Duodenal mucosa (tissue), 2 donors: Measurements from ENCODE around the gene SAG.
A peak's percentile ranks its signal among the peaks of the same experiment; 100 is the strongest.

ENCODE experiments used
- H3K27ac ChIP-seq: one replicate; pipeline ENCODE4 v1.7.0; 2013; ENCODE audit warnings: low read depth, low read length
- H3K27me3 ChIP-seq, 2 donors: one replicate each; pipeline ENCODE4 v1.7.0; 2013; ENCODE audit warnings: low read length in 2 of 2, control low read depth in 1 of 2; ENCODE audit not compliant: insufficient read depth in 2 of 2, control insufficient read depth in 1 of 2
- H3K36me3 ChIP-seq, 2 donors: one replicate each; pipeline ENCODE4 v1.7.0; 2013; ENCODE audit warnings: low read length in 2 of 2, control low read depth in 1 of 2; ENCODE audit not compliant: insufficient read depth in 2 of 2, control insufficient read depth in 1 of 2
- H3K4me1 ChIP-seq, 2 donors: one replicate each; pipeline ENCODE4 v1.7.0; 2013; ENCODE audit warnings: low read length in 2 of 2, control low read depth in 1 of 2; ENCODE audit not compliant: insufficient read depth in 2 of 2, control insufficient read depth in 1 of 2
- H3K4me3 ChIP-seq, 2 donors: one replicate each; pipeline ENCODE4 v1.7.0; 2013; ENCODE audit warnings: low read length in 2 of 2, low read depth in 1 of 2
- H3K9ac ChIP-seq, 2 donors: one replicate each; pipeline ENCODE4 v1.7.0; 2013; ENCODE audit warnings: low read length in 2 of 2, low read depth in 1 of 2
- H3K9me3 ChIP-seq, 2 donors: one replicate each; pipeline ENCODE4 v1.7.0; 2013; ENCODE audit warnings: low read length in 2 of 2, control low read depth in 1 of 2; ENCODE audit not compliant: control insufficient read depth in 1 of 2

The SAG gene

GRCh38 chr2:233384015-233384414 lies 76.4 kb downstream of the SAG start:
- H3K4me3 ChIP-seq = no peak overlapping the region
- no peak overlapping the region for H3K27ac ChIP-seq
- H3K36me3 ChIP-seq = peaks cover 0 to 12% of the 10 kb centered on the region in 2 donors
- no peaks in the 10 kb centered on the region for H3K9me3 ChIP-seq
- H3K27me3 ChIP-seq = no peaks in the 10 kb centered on the region
- H3K9ac ChIP-seq = no peak overlapping the region
- H3K4me1 ChIP-seq = peaks cover 21 to 36% of the 10 kb centered on the region in 2 donors

DNA sequence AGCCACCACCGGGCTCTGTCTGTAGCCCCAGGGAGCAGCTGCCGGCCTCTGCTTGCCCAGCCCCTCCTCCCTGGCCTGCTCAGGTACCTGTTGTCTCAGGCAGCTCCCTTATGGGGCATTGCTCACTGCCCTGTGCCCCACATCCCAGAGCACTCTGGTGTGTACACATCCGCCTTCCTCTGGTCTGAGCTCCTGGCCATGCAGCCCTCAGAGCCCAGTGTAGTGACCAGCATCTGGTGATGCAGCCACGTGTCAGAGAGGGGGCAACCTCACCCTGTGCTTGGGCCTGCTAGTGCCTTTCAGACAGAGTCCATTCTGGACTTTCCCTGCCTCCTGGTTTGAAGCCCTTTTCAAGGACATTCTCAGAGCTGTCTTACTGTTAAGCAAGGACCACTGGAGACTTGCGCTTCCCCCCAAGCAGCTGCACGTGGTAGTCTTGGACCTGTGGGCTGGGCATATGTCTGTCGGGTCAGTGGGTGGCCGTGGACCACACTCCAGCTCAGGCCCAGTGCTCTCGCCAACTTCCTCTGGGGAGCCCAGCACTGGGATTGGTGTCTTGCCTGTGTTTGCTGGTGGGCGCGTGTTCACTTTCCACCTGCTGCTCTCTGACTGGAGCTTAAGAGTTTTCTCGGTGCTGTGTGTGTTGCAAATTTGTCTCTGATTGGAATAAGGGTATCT lies 77.3 kb downstream of the SAG start:
- Histone ChIP-seq H3K27me3 (no peaks in the 10 kb centered on the region), H3K9ac (no peak overlapping the region), H3K9me3 (no peaks in the 10 kb centered on the region), H3K27ac (no peak overlapping the region), H3K36me3 (peaks cover 0 to 18% of the 10 kb centered on the region in 2 donors), H3K4me1 (peaks cover 21 to 36% of the 10 kb centered on the region in 2 donors), H3K4me3 (no peak overlapping the region)

DNA sequence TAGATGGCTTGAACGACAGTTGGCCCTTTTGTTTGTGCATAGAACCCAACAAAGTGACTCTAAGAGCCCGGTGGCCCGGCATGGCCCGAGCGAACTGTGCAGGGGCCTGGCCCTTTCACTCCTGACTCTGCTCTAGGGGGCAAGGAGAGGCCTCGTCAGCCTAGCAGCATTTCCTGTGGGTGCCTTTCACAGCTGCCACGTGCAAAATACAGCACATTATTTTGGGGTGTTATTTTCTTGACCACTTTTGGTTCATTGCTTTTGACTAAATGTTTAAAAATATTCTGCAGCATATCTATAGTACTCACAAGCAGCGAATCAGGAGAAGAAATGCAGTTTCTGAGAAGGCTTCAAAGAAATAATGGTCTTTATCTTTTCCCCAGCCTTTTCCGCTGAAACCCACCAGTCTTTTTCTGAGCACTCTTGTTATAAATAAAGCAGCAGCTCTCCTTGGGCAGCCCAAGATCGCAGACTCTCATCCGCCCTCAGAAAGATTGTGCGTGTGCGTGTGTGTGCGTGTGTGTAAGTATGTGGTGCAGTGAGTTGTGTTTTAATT lies 78.0 kb downstream of the SAG start:
- no peaks in the 10 kb centered on the region for H3K27me3 ChIP-seq
- no peak overlapping the region for H3K27ac ChIP-seq
- H3K36me3 ChIP-seq = peaks cover 3 to 20% of the 10 kb centered on the region in 2 donors
- no peak overlapping the region for H3K9ac ChIP-seq
- H3K9me3 ChIP-seq = no peaks in the 10 kb centered on the region
- H3K4me3 ChIP-seq = no peak overlapping the region
- peaks cover 20 to 36% of the 10 kb centered on the region in 2 donors for H3K4me1 ChIP-seq

DNA sequence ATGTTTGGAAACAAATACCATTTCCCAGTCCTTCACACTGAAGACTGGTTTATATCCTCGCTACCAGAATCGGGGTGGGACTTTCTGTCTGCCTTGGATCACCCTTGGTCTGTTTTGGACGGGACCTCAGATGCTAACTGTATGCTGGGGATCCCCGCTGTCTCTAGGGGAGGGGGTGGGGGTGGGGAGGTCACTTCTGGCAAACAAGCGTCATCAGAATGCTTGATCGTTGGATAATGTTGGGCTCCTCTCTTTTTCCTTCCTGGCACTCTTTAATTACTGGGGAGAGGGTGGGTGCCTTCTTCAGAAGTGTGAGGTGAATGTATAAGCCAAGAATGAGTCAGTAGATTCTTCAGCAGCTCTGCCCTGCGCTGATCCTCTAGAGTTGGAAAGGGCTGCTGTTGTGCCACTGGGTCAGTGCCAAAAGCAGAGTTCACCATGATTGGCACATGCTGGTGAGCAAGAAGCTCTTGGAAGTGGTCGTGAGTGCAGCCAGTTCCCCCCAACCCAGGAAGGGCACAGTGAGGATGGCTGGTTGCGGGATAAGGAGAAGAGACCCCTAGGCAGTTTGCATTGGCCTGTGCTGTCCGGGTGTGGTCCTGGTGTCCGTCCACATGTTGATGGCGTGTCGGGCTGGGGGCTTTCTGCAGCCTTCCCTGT lies 78.9 kb downstream of the SAG start:
- Histone ChIP-seq H3K9me3 (no peaks in the 10 kb centered on the region), H3K27me3 (no peaks in the 10 kb centered on the region), H3K9ac (peak overlapping the region in 1 of 2 donors; percentile 32), H3K36me3 (peaks cover 3 to 26% of the 10 kb centered on the region in 2 donors), H3K4me3 (no peak overlapping the region), H3K4me1 (peaks cover 11 to 28% of the 10 kb centered on the region in 2 donors), H3K27ac (no peak overlapping the region)

DNA sequence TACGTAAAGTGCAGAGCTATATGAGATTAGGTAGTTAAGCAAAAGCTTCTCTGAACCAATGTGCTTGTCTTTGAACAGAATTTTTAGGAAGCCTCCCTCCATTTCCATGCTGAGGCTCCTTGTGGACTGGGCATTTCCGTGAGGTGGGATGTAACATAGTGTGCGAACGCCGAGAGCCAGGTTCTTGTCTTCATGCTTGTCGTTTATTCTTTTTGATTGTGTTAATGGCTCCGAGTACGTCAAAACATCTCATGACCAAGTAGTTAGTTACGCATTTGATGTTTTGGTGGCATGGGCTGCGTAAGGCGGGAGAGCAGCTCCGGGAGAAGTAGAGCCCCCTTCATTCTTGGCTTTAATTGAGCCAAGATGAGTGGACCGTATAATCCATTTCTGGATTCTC lies 79.6 kb downstream of the SAG start:
- H3K27me3 ChIP-seq = no peaks in the 10 kb centered on the region
- H3K4me3 ChIP-seq = no peak overlapping the region
- peaks cover 3 to 29% of the 10 kb centered on the region in 2 donors for H3K36me3 ChIP-seq
- H3K9me3 ChIP-seq = no peaks in the 10 kb centered on the region
- peak overlapping the region; percentile 8 for H3K27ac ChIP-seq
- peaks cover 11 to 28% of the 10 kb centered on the region in 2 donors for H3K4me1 ChIP-seq
- H3K9ac ChIP-seq = no peak overlapping the region

DNA sequence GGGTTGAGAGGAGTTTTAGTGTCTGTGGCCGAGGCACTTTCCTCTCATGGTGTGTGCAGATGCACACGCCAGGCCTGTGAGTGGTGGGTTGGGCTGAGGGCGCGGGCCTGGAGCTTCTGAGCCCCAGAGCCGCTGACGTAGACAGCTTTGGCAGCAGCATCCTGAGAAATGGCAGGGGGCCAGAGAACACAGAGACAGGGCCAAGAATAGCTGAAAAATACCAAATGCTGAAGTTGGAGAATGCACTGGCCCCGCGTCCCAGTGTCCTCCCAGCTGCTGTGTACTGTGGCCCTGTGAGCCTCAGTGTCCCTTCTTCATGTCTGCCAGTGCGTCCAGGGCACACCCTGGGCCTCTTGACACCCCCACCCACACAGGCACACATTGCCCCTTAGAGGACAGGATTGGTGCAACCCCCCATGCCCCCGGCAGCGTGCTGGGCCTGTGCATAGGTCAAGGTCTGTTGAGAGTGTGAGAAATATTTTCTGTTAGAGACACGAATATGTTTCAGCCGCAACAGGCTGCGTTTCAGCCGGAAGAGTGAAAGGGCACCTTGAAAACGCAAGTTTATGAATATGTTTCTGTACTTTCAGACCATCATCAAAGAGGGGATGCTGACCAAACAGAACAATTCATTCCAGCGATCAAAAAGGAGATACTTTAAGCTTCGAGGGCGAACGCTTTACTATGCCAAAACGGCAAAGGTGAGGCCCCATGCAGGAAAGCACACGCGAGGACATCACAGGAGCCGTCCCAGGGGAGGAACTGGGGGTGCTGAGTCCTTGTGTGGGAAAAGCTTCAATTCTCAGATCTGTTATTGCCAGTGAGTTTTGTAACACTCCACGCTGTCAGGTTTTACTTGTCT lies 80.3 kb downstream of the SAG start:
- peaks cover 3 to 31% of the 10 kb centered on the region in 2 donors for H3K36me3 ChIP-seq
- H3K27ac ChIP-seq = peak overlapping the region; percentile 46
- no peak overlapping the region for H3K4me3 ChIP-seq
- H3K9me3 ChIP-seq = no peaks in the 10 kb centered on the region
- peaks cover 11 to 28% of the 10 kb centered on the region in 2 donors for H3K4me1 ChIP-seq
- H3K27me3 ChIP-seq = no peaks in the 10 kb centered on the region
- H3K9ac ChIP-seq = no peak overlapping the region

- Histone ChIP-seq H3K36me3 (peaks cover 3 to 25% of the 10 kb centered on the region in 2 donors), H3K27me3 (no peaks in the 10 kb centered on the region), H3K4me3 (no peak overlapping the region), H3K27ac (no peak overlapping the region), H3K9me3 (no peaks in the 10 kb centered on the region), H3K9ac (no peak overlapping the region), H3K4me1 (peaks cover 11 to 21% of the 10 kb centered on the region in 2 donors)
Observed at GRCh38 chr2:233389601-233390125, 82.0 kb downstream of the SAG start.

DNA sequence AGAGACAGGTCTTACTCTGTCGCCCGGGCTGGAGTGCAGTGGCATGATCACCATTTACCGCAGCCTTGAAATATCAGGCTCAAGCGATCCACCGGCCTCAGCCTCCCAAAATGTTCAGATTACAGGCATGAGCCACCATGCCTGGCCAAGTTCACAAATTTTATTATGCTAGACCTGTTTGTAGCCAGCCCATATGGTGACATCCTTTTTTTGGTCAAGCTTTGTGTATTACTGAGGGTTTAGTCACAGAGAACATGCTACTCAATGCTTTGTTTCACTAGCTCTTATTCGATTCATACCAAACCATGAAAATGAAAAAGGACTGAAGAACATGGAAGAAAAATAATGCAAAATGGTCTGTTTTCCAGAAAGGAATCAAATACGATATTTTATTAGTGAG lies 88.1 kb downstream of the SAG start:
- no peaks in the 10 kb centered on the region for H3K27me3 ChIP-seq
- peaks cover 4 to 36% of the 10 kb centered on the region in 2 donors for H3K36me3 ChIP-seq
- H3K9ac ChIP-seq = no peak overlapping the region
- H3K4me3 ChIP-seq = no peak overlapping the region
- H3K27ac ChIP-seq = no peak overlapping the region
- H3K4me1 ChIP-seq = peaks cover 0 to 7% of the 10 kb centered on the region in 2 donors
- H3K9me3 ChIP-seq = no peaks in the 10 kb centered on the region
